ENCODE results near the gene ZYG11A. TPM values are rescaled to one million over a fixed set of nuclear protein-coding genes. Genes with fewer than 3 reads are reported as not detected.

The ZYG11A gene
- total RNA-seq, 2 donors from 2014 or later = 0.20 TPM; not detected in 1

DNA sequence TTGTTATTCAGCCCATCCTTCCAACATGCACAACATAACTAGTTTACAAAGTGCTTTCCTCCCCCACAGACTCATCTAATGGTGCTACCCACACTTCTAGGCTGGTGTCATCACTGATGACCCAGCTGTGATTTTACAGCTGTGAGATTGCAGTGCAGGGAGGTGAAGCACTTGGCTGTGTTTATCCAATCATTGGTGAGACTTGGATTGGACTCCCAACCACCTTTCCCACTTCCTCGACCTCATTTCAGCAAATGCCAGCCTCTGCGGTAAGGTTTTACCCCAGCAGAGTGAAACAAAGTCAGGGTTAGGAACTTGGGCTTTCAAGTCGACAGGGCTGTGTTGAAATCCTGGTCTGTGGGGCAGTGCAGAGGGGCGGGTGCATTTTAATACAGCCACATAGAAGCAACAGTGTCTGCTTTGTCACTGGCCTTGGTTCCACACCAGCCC is 56.9 kb downstream of the ZYG11A start:
- no peak for ATAC-seq
- H3K9me3 ChIP-seq (ENCODE audit: control insufficient read depth, low read length, poor library complexity, severe bottlenecking) = no peaks in the 10 kb centered on the region
- Mint-ChIP-seq H3K4me3 (no peak overlapping the region), H3K4me1 (peaks cover 2% of the 10 kb centered on the region), H3K27ac (no peak overlapping the region), H3K36me3 (ENCODE audit: low read depth) (peaks cover 3% of the 10 kb centered on the region), H3K27me3 (no peaks in the 10 kb centered on the region)
- no peak for DNase-seq

DNA sequence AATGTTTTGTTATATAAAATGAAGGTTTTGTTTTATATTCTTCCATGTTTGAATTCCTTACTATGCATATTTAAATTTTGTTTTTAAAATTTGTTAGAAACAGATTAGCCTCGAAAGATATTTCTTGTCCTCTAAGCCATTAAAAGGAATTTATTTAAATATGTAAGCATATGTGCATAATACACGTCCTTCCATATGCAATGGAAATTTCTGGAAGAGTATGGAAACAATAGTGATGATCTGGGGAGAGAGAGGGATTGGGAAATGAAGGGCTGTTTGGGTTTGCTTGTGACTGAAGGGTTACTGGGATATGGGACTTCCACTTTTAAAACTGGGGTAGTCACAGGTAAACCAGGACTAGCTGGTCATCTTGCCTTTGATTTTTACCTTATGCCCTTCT is 57.8 kb downstream of the ZYG11A start:
- Mint-ChIP-seq H3K4me1 (peaks cover under 1% of the 10 kb centered on the region), H3K27me3 (no peaks in the 10 kb centered on the region), H3K4me3 (no peak overlapping the region), H3K27ac (no peak overlapping the region), H3K36me3 (ENCODE audit: low read depth) (peaks cover under 1% of the 10 kb centered on the region)
- no peaks in the 10 kb centered on the region for H3K9me3 ChIP-seq (ENCODE audit: control insufficient read depth, low read length, poor library complexity, severe bottlenecking)
- DNase-seq (no peak), ATAC-seq (no peak)

DNA sequence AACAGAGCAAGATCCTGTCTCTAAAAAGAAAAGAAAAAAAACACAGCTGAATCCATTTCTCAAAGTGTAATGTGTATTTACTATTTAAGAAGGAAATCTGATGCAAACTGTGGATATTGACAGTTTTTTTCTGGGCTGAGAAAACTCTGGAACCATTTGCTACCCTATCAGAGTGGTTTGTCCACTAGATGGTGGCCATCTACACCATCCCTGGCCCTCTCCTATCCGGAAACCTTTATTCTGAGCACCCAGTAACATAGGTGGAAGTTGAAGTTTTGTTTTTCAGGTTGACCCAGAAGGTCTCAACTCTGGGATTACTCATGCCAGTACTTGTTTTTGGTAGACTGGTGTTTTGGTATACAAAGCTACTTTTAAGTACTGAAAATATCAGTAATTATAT is 58.8 kb downstream of the ZYG11A start:
- ATAC-seq (no peak), DNase-seq (no peak)
- H3K4me1 Mint-ChIP-seq = peaks cover 2% of the 10 kb centered on the region
- no peaks in the 10 kb centered on the region for H3K9me3 ChIP-seq (ENCODE audit: control insufficient read depth, low read length, poor library complexity, severe bottlenecking)
- H3K4me3 Mint-ChIP-seq = no peak overlapping the region
- H3K36me3 Mint-ChIP-seq (ENCODE audit: low read depth) = no peaks in the 10 kb centered on the region
- H3K27ac Mint-ChIP-seq = no peak overlapping the region
- no peaks in the 10 kb centered on the region for H3K27me3 Mint-ChIP-seq

- Mint-ChIP-seq H3K27me3 (no peaks in the 10 kb centered on the region), H3K27ac (no peak overlapping the region), H3K36me3 (ENCODE audit: low read depth) (no peaks in the 10 kb centered on the region), H3K4me3 (no peak overlapping the region), H3K4me1 (peaks cover 4% of the 10 kb centered on the region)
- H3K9me3 ChIP-seq (ENCODE audit: control insufficient read depth, low read length, poor library complexity, severe bottlenecking) = no peaks in the 10 kb centered on the region
- peak; percentile 8 for ATAC-seq
- no peak for DNase-seq
Measured at GRCh38 chr1:52904208-52904926, 61.8 kb downstream of the ZYG11A start.

DNA sequence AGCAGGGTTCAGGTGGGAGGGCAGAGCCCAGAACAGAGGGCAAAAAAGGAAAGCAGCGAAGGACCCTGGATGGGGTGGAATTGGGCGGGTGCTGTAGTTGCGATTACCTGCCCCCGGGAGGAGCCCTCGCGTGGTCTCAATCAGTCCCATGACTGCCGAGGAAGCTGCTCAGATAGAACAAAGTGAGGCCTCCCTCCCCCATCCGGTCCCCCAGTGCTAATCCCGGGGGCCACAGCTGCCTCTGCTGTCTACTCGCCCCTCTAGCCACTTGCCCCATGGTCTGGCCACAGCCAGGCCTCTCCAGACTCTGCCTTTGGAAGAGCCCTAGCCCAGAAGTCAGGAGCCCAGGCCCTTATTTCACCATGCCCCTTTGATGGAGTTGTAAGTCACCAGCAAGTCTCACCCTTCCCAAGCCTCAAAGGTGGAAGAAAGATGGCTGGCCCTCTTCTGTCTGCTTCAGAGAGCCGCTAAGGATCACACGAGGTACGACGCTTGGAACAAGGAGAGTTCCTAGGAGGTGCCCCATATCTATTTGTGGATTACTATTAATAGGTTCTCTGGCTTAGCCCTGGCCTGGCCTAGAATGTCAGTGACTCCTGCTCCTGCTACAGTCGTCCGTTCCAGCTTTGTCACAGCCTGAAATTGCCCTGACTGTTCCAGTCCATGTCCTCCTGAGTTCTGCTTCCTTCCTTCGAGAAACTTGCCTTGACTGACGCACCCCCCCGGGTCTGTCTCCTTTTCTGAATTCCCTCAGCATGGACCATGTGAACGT is 62.6 kb downstream of the ZYG11A start:
- no peaks in the 10 kb centered on the region for H3K36me3 Mint-ChIP-seq (ENCODE audit: low read depth)
- no peak overlapping the region for H3K27ac Mint-ChIP-seq
- peaks cover 4% of the 10 kb centered on the region for H3K4me1 Mint-ChIP-seq
- ATAC-seq (peak; percentile 64), DNase-seq (no peak)
- H3K4me3 Mint-ChIP-seq = no peak overlapping the region
- no peaks in the 10 kb centered on the region for H3K9me3 ChIP-seq (ENCODE audit: control insufficient read depth, low read length, poor library complexity, severe bottlenecking)
- H3K27me3 Mint-ChIP-seq = no peaks in the 10 kb centered on the region

- H3K4me3 Mint-ChIP-seq = no peak overlapping the region
- peaks cover 4% of the 10 kb centered on the region for H3K4me1 Mint-ChIP-seq
- DNase-seq (no peak), ATAC-seq (no peak)
- no peaks in the 10 kb centered on the region for H3K36me3 Mint-ChIP-seq (ENCODE audit: low read depth)
- no peaks in the 10 kb centered on the region for H3K27me3 Mint-ChIP-seq
- no peaks in the 10 kb centered on the region for H3K9me3 ChIP-seq (ENCODE audit: control insufficient read depth, low read length, poor library complexity, severe bottlenecking)
- H3K27ac Mint-ChIP-seq = no peak overlapping the region
Measured at GRCh38 chr1:52906135-52906603, 63.6 kb downstream of the ZYG11A start.

- Mint-ChIP-seq H3K4me3 (no peak overlapping the region), H3K27me3 (no peaks in the 10 kb centered on the region), H3K27ac (no peak overlapping the region)
Measured at GRCh38 chr1:52907068-52907811, 64.7 kb downstream of the ZYG11A start.

GRCh38 chr1:52907812-52908153 is 65.2 kb downstream of the ZYG11A start:
- Mint-ChIP-seq H3K4me3 (no peak overlapping the region), H3K27me3 (no peaks in the 10 kb centered on the region)

More at GRCh38 chr1:52907068-52907811, 64.7 kb downstream of the ZYG11A start:
- Mint-ChIP-seq H3K4me1 (peaks cover 4% of the 10 kb centered on the region), H3K36me3 (ENCODE audit: low read depth) (no peaks in the 10 kb centered on the region)
- ATAC-seq (no peak), DNase-seq (no peak)
- H3K9me3 ChIP-seq (ENCODE audit: control insufficient read depth, low read length, poor library complexity, severe bottlenecking) = no peaks in the 10 kb centered on the region

GRCh38 chr1:52911541-52911940 is 69.0 kb downstream of the ZYG11A start:
- ATAC-seq (no peak), DNase-seq (no peak)
- Mint-ChIP-seq H3K4me3 (no peak overlapping the region), H3K36me3 (ENCODE audit: low read depth) (peaks cover 2% of the 10 kb centered on the region), H3K4me1 (peaks cover 13% of the 10 kb centered on the region), H3K27me3 (no peaks in the 10 kb centered on the region), H3K27ac (no peak overlapping the region)
- no peaks in the 10 kb centered on the region for H3K9me3 ChIP-seq (ENCODE audit: control insufficient read depth, low read length, poor library complexity, severe bottlenecking)

More at GRCh38 chr1:52907812-52908153, 65.2 kb downstream of the ZYG11A start:
- H3K9me3 ChIP-seq (ENCODE audit: control insufficient read depth, low read length, poor library complexity, severe bottlenecking) = no peaks in the 10 kb centered on the region
- Mint-ChIP-seq H3K27ac (no peak overlapping the region), H3K4me1 (peaks cover 4% of the 10 kb centered on the region), H3K36me3 (ENCODE audit: low read depth) (no peaks in the 10 kb centered on the region)
- DNase-seq (no peak), ATAC-seq (no peak)

DNA sequence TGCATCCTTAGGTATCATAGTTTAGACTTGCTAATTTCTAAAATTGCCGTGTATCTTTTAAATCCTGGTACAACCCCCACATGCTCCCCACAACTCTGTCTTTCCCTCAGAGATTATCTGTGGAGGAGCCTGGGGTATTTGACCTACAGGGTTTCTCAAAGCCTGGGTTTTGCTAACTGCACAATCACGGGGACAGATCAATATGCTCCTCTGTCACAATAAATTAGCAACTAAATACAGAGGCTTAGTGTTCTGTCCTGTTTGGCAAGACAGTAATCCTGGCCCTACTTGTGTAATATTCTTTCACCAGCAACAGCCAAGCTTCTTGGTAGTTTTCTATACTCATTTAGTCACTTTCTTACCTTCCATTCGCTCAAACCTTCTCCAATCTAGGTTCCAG is 70.5 kb downstream of the ZYG11A start:
- Mint-ChIP-seq H3K27me3 (no peaks in the 10 kb centered on the region), H3K36me3 (ENCODE audit: low read depth) (peaks cover 2% of the 10 kb centered on the region), H3K4me3 (no peak overlapping the region), H3K27ac (peak overlapping the region; percentile 84), H3K4me1 (peaks cover 14% of the 10 kb centered on the region)
- DNase-seq (no peak), ATAC-seq (no peak)
- H3K9me3 ChIP-seq (ENCODE audit: control insufficient read depth, low read length, poor library complexity, severe bottlenecking) = no peaks in the 10 kb centered on the region

DNA sequence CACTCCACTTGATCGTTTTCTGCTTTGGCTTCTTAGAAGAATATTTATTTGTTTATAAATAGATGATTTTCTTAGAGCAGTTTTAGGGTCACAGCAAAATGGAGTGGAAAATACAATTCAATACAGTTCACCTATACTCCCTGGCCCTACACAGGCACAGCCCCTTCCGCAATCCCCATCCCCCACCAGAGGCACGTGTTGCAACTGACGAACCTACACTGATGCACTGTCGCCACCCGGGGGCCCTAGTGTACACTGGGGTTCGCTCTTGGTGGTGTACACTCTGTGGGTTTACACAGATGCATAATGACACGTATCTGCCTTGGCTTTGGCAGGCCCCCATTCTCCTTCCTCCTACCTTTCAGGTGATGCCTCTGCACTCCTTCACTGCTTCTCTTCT is 71.0 kb downstream of the ZYG11A start:
- DNase-seq = no peak
- Mint-ChIP-seq H3K27me3 (no peaks in the 10 kb centered on the region), H3K27ac (peak overlapping the region; percentile 84), H3K4me1 (peaks cover 14% of the 10 kb centered on the region), H3K4me3 (no peak overlapping the region), H3K36me3 (ENCODE audit: low read depth) (peaks cover 2% of the 10 kb centered on the region)
- no peak for ATAC-seq
- no peaks in the 10 kb centered on the region for H3K9me3 ChIP-seq (ENCODE audit: control insufficient read depth, low read length, poor library complexity, severe bottlenecking)

DNA sequence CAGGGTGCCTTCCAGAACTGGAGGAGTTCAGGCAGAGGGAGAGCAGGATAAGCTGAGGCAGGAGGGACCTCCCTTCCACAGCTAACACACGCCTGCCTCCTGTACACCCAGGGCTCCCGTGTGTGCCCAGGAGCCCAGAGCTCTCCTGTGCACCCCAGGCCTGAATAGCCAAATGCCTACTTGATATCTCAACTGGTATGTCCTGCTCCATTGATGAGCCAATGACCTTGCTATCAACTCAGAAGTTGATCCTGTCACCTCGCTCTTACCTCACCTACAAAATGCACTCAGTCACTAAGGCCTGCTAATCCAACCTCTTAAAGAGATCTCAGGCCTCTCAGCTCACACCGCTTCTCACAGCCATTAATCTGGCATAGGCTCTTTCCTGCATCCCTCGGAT is 71.9 kb downstream of the ZYG11A start:
- ATAC-seq (no peak), DNase-seq (no peak)
- Mint-ChIP-seq H3K27ac (no peak overlapping the region), H3K27me3 (no peaks in the 10 kb centered on the region), H3K4me1 (peaks cover 20% of the 10 kb centered on the region), H3K4me3 (no peak overlapping the region), H3K36me3 (ENCODE audit: low read depth) (peaks cover 2% of the 10 kb centered on the region)
- no peaks in the 10 kb centered on the region for H3K9me3 ChIP-seq (ENCODE audit: control insufficient read depth, low read length, poor library complexity, severe bottlenecking)

DNA sequence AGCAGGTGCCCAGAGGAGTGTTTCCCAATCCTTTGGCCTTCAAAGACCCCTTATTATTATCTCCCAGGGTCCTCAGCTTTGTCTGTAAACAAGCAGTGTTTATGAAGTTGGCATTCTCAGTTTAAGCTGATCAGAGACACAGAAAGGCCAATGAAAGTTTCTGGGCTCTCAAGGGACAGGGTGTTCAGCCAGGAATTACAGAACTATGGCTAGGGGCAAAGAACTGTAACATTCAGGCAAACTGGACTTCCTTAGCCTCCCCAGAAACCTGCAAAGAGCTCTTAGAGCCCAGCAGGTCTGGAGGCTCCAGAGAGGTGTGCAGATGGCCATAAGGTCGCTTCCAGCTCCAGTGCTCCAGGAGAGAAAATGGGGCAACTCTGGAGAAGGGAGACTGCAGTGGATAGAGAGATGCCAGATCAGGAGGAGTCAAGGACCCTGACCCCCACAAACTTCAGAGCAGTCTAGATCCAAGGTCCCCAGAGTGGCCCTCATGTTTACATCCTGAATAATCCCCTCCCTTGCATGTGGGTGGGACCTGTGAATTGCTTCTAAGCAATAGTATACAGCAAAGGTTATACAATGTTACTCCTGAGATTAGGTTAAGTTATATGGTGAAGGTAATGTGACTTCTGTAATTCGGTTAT is 72.8 kb downstream of the ZYG11A start:
- DNase-seq (no peak), ATAC-seq (no peak)
- H3K36me3 Mint-ChIP-seq (ENCODE audit: low read depth) = peaks cover 2% of the 10 kb centered on the region
- H3K27me3 Mint-ChIP-seq = no peaks in the 10 kb centered on the region
- no peak overlapping the region for H3K4me3 Mint-ChIP-seq
- no peak overlapping the region for H3K27ac Mint-ChIP-seq
- H3K4me1 Mint-ChIP-seq = peaks cover 29% of the 10 kb centered on the region
- H3K9me3 ChIP-seq (ENCODE audit: control insufficient read depth, low read length, poor library complexity, severe bottlenecking) = no peaks in the 10 kb centered on the region

Measured in T-helper 17 cell (primary cell).